Sigmoid colon (tissue), 4 donors: ENCODE results near the gene DZIP1.

Experiments used
- CTCF ChIP-seq, 4 experiments: fragments of 450-650 bp in 3 of 4; fragments of 200-600 bp in 1 of 4; IDR thresholded peaks; one replicate each; pipeline ENCODE4 v1.5.1; 2016 to 2019; ENCODE audit warnings: antibody characterized with exemption in 4 of 4, mild to moderate bottlenecking in 3 of 4, moderate library complexity in 2 of 4
- EP300 ChIP-seq, 4 donors: sonication (generic); formaldehyde crosslinking; IDR thresholded peaks; one replicate each; pipeline ENCODE4 v1.6.1; 2017; ENCODE audit warnings: antibody characterized with exemption in 4 of 4
- POLR2A ChIP-seq, 2 donors: fragments of 450-650 bp; IDR thresholded peaks; one replicate each; pipeline ENCODE4 v1.6.1; 2016; ENCODE audit warnings: antibody characterized with exemption in 2 of 2, mild to moderate bottlenecking in 2 of 2, moderate library complexity in 2 of 2
- POLR2AphosphoS5 ChIP-seq, 4 donors: sonication (generic); formaldehyde crosslinking; IDR thresholded peaks; one replicate each; pipeline ENCODE4 v1.6.1; 2017; ENCODE audit warnings: antibody characterized with exemption in 4 of 4

- TF ChIP-seq CTCF (IDR thresholded peaks at IDR 0.05) (no peak), POLR2AphosphoS5 (IDR thresholded peaks at IDR 0.05) (no peak), EP300 (IDR thresholded peaks at IDR 0.05) (no peak), POLR2A (IDR thresholded peaks at IDR 0.05) (no peak)
Measured at GRCh38 chr13:95643571-95643935, 953 bp downstream of the DZIP1 start.
